Coronary artery (tissue), 2 donors: ENCODE results near the gene DRAM1.

Experiments used
- DNase-seq: peaks from one replicate; pipeline ENCODE4 v3.0.0-alpha.2; 2017; ENCODE audit warnings: low spot score
- H3K27ac ChIP-seq, 2 donors: fragments of 200-600 bp; sonication (generic); one replicate each; pipeline ENCODE4 v1.5.1; 2016 to 2019
- H3K4me3 ChIP-seq: fragments of 200-600 bp; sonication (generic); 2 replicates; pipeline ENCODE4 v1.5.1; 2016; ENCODE audit warnings: mild to moderate bottlenecking, moderate library complexity
- TF ChIP-seq, protein P1 (sequence below): fragments of 200-600 bp; sonication (generic); IDR thresholded peaks from one replicate; pipeline ENCODE4 v1.5.1; 2019; ENCODE audit warnings: antibody characterized with exemption

The DRAM1 gene

DNA sequence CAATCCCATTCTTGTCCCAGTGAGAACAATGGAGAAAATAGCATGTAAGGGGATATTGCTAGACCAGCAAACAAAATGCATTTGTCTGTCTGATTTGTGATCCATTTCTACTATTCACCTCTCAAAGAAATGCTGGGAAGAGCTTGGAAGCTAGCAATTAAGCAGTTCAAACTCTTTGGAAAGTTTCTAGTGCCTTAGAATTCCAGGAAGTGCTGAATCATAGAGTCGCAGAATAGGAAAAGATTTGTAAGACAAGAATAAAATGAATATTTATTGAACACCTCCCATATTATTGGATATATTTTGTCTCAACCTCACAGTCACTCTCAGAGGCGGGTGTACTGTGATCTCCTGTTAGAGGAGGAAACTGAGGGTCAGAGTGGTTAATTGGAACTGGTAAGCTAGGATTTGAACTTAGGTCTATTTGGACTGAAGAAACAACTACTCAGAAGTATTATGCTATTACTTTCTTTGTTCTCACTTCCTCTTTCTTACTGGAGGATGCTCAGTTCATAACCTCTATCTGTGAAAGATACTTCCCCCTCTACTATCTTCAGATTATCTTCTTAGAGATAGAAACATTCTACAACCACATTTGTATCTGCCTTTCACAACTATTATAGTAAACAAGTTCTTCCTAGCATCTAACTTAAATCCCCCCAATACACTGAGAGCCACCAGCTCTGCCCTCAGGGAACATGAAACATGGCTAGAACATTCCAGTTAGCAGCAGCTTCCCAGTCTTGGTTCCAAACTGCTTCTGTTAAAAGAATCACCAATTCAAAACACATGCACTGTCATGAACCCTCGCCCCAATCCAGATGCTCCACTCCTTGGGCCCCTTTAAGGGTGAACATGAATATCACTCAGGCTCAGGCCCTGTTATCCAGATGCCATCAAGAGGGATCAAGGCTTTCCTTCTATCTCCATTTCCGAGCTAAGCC lies 64.2 kb downstream of the DRAM1 start:
- TF ChIP-seq, protein P1, sequence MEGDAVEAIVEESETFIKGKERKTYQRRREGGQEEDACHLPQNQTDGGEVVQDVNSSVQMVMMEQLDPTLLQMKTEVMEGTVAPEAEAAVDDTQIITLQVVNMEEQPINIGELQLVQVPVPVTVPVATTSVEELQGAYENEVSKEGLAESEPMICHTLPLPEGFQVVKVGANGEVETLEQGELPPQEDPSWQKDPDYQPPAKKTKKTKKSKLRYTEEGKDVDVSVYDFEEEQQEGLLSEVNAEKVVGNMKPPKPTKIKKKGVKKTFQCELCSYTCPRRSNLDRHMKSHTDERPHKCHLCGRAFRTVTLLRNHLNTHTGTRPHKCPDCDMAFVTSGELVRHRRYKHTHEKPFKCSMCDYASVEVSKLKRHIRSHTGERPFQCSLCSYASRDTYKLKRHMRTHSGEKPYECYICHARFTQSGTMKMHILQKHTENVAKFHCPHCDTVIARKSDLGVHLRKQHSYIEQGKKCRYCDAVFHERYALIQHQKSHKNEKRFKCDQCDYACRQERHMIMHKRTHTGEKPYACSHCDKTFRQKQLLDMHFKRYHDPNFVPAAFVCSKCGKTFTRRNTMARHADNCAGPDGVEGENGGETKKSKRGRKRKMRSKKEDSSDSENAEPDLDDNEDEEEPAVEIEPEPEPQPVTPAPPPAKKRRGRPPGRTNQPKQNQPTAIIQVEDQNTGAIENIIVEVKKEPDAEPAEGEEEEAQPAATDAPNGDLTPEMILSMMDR = no peak
- Histone ChIP-seq H3K4me3 (no peak overlapping the region), H3K27ac (peak overlapping the region in 1 of 2 donors; percentile 75)
- DNase-seq = no peak

GRCh38 chr12:101942250-101942605 lies 64.8 kb downstream of the DRAM1 start:
- peak overlapping the region in 1 of 2 donors; percentile 75 for H3K27ac ChIP-seq
- H3K4me3 ChIP-seq = no peak overlapping the region
- TF ChIP-seq, protein P1 = no peak
- DNase-seq = no peak

DNA sequence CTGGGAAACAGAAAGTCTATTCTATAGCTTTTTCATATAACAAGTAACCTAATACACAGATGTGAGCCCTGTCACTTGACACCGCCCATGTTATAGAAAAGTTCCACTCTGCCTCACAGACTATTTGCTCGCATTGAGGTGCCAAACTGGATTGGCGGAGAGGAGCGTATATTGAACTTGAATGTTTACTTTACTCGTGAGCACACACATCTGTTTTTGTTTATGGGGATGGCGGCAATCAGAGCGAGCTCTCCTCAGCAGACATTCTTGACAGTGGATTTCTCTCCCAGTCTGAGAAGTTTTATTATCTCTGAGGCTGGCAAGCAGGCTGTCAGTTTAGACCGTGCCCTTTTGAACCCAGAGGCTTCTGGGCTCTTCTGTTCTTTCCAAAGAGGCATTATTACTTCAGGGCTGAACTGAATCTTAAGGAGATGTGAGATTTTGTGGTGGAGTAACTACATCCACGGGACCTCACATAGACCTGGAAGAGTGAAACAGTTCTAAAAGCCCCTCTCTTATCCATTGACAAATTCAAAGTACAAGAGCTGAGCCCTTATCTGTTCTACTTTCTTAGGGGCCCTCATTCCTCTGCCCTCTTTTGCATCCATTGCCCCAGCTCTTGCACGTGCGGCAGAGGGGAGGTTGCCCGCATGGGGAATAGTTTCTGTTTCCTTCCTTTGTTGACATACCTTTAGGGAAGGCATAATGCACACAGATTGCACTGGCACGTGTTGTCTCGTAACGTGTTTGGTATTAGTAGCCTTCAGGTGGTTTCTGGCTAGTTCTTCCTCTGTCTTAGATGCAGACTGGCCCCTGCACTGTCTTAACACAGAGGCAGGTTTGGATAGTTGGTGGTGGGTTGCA lies 68.2 kb downstream of the DRAM1 start:
- Histone ChIP-seq H3K27ac (no peak overlapping the region), H3K4me3 (no peak overlapping the region)
- no peak for DNase-seq
- TF ChIP-seq, protein P1 = no peak

DNA sequence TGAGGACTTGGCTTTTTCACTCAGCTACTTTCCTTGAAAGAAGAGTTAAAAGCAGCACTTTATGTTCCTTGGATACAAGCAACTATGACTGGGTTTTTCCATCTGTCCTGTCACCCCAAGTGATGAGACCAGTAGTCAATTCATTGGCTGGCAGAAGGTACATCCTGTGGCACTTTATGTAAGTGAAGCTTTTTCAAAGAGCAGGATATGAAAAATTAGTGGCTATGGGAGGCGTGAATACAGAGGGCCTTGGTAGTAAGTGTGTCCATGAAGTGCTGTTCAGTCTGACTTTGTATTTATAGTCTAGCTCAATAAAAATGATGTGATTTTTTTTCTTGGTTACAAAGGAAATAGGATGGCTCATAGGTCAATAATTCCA lies 68.8 kb downstream of the DRAM1 start:
- DNase-seq = no peak
- TF ChIP-seq, protein P1 = no peak
- Histone ChIP-seq H3K27ac (no peak overlapping the region), H3K4me3 (no peak overlapping the region)

DNA sequence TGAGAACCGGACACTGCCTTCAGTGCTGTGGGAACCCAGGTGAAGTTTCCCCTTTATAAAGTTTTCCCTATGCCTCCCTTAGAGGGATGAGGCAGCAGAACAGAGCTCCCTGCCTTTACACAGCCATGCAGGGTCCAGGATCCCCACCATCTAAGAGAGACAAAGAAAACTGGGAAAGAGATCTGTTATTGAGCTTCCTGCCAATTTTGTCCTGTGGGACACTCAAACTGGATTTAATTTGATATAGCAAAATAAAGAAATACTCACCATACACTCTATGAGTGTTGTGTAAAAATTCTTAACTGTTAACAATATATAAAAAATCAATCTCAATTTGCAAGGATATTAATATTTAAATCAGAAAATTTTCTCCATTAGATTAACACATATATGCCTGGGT lies 69.9 kb downstream of the DRAM1 start:
- TF ChIP-seq, protein P1 = no peak
- Histone ChIP-seq H3K27ac (no peak overlapping the region), H3K4me3 (no peak overlapping the region)
- DNase-seq = no peak

DNA sequence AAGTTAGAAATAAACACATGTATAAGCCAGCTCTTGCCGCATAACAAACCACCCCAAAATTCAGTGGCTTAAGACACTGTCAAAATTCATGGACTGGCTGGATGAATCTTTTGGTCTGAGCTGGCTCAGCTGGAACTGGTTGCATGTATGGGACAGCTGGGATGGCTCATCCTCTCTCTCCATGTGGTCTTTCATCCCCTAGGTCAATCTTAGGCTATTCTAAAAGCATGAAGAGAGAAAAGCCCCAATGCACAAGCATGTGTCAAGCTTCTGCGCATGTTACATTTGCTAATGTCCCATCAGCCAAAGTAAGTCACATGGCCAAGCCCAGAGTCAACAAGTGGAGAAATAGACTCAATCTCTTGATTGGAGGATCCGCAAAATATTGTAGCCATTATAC lies 71.0 kb downstream of the DRAM1 start:
- TF ChIP-seq, protein P1 = no peak

More for the DNA sequence above, 71.0 kb downstream of the DRAM1 start:
- no peak for DNase-seq
- H3K27ac ChIP-seq = no peak overlapping the region
- H3K4me3 ChIP-seq = no peak overlapping the region
